GM12892 (cell line): ENCODE data around the gene RFTN2.

Experiments used
- POLR2A ChIP-seq: IDR thresholded peaks from 2 replicates; pipeline ENCODE4 v1.6.1; 2011; ENCODE audit warnings: low read depth, low read length, control low read depth
- POLR2AphosphoS5 ChIP-seq: IDR thresholded peaks from 2 replicates; pipeline ENCODE4 v1.6.1; 2011; ENCODE audit warnings: low read depth, low read length, control low read depth

DNA sequence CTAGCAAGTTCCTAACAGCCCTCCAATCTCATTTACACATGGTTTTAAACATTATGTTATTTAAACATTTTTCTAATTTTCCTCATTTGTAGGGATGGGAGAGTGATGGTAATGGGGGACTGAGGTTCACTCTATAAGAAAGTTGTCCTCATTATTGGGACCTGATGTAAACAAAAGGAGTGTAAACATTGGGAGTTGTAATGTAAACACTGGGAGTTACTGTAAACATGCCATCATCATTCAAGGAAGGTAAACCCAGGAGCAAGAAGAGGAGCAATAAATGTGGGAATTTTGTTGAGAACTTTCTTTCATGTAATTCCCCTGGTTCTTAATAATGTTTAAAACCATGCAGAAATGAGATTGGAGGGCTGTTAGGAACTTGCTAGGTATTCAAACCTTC lies 17.8 kb downstream of the RFTN2 start:
- TF ChIP-seq POLR2A: no peak
- TF ChIP-seq POLR2AphosphoS5: no peak
